Frontal cortex (tissue), 4 donors: ENCODE measurements around the gene SLC7A7. TPM values are rescaled to one million over a fixed set of nuclear protein-coding genes. Genes with fewer than 3 reads are reported as not detected.
A peak's percentile ranks its signal among the peaks of the same experiment; 100 is the strongest.
"Not testable (repeated sequence)": the region's sequence is repeated elsewhere in the genome, so short reads cannot be mapped to it uniquely, and the experiment has no call there.

ENCODE experiments used
- DNase-seq, 2 donors: peaks; one replicate each; pipeline ENCODE4 v3.0.0; 2012; ENCODE audit warnings: low spot score in 2 of 2
- FAIRE-seq: peaks from 2 replicates; lab custom pipeline; 2012; peaks lifted over from hg19 to GRCh38; lab: Jason Lieb, UNC
- total RNA-seq: library from RNA; depleted of rRNA; stranded (reverse); fragments of >200 nt; gene quantifications from one replicate; pipeline ENCODE4 v1.2.3, GENCODE V29; 2014
- donor health status: control.
- donor health status: control.
- donor health status: control.

Gene SLC7A7
- total RNA-seq = 2.0 TPM

DNA sequence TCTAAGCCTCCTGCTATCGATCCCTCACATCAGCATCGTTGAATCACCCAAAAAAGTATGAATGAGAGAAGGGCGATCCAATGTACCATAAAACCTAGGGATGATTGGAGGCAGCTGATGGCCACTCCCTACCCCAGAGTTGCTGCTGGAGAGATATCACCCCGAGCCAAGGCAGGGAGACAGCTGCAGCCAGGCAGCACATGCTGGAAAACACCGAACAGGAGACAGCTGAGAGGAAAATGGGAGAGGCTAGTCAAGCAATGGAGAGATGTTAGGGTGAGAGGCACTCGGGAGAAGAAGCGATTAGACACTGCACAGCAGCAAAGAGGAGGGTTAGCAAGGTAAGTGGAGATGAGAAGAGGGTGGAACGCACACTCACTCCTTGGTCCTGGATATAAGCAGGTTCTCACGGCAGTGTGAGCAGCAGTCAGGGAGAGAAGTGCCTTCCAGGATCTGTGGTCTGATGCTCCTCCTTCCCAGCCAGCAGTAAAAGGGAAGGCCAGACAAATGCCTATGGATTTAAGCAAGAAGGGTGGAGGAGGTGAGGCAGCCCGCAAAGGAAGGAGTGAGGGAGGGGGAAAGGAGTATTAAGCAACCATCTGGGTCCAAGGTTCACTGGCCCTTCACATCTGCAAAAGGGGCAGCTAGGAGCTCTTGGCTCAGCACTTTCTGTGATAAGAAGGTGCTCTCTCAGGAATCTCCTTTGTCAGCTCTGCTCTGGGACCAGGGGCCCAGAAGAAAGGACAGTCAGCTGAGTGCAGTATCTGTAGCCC lies at the start of gene SLC7A7:
Gene SLC7A7 (minus strand): TSS at position 495 of the 773 bp plus-strand sequence. CDS start 2,037 bp downstream, outside the sequence.
- FAIRE-seq (no peak), DNase-seq (no peak)

DNA sequence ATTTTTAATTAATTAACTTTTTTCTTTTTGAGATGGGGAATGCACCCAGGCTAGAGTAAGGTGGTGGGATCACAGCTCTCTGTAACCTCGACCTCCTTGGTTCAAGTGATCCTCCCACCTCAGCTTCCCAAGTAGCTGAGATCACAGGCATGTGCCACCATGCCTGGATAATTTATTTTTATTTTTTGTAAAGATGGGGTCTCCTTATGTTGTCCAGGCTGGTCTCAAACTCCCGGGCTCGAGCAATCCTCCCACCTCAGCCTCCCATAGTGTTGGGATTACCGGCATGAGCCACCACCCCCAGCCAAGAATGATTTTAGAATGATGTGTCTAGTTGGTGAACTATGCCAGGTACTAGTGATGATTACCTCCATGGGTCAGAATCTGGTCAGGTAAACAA lies 49.7 kb upstream of the SLC7A7 start:
- FAIRE-seq = no peak
- no peak for DNase-seq

DNA sequence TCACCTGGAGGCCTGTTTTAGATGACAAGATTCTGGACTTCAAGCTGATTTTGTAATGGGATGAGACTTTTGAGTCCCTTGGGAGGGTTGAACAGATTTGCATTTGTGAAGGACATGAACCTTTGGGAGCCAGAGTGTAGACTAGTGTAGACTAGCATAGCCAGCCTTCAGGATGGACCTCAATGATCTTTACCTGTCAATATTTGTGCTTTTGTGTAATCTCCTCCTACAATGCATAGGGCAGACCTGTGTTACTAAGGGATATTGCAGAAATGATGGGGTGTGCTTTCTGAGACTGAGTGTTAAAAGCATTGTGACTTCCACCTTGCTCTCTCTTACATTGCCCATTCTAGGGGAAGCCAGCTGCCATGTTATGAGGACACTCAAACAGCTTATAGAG lies 46.4 kb upstream of the SLC7A7 start:
- FAIRE-seq = no peak
- DNase-seq = no peak

DNA sequence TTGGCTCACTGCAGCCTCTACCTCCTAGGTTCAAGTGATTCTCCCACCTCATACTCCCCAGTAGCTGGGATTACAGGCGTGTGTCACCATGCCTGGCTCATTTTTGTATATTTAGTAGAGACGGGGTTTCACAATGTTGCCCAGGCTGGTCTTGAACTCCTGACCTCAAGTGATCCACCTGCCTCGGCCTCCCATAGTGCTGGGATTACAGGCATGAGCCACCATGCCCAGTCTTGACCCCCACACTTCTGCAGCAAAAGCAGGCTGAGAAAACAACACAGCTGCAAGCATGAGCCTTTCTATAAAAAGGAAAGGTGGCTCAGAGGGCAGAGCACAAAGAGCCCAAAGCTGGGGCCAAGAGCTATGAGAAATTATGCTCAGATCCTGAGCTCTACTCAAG lies 45.1 kb upstream of the SLC7A7 start:
- DNase-seq, FAIRE-seq: not testable (repeated sequence)

DNA sequence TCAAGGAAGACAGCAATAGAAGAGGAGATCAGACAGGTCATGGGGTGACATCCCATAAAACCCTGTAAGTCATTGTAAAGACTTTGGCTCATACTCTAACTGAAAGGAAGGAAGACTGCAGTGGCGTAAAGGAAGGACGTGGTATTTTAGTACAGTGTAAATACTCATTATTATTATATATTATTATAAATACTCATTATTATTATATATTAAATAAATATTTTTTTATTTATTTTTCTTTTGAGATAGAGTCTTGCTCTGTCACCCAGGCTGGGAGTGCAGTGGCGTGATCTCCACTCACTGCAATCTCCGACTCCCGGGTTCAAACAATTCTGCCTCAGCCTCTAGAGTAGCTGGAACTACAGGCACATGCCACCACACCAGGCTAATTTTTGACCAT lies 41.2 kb upstream of the SLC7A7 start:
- DNase-seq (no peak), FAIRE-seq (no peak)

DNA sequence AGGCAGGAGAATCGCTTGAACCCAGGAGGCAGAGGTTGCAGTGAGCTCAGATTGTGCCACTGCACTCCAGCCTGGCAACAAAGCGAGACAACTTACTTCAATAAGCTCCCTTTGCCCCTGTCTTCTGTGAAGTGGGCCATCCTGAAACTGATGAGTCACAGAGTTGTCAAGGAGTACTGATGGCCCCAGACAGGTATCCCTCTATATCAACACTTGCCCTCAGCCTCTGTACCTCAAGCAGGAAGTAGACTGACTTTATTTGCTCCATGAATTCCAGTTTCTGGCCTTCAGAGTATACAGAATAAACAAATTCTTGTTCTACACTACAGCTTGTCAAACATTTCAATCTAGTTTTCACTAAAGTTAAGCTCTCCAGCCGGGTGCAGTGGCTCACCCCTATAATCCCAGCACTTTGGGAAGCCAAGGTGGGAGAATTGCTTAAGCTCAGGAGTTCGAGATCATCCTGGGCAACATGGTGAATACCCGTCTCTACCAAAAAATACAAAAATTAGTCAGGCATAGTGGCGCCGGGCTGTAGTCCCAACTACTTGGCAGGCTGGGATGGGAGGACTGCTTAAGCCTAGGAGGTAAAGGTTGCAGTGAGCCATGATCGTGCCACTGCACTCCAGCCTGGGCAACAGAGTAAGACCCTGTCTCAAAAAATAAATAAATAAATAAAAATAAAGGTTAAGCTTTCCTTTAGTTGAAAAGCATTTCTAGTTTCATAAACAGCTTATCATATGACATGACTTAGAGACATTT lies 39.9 kb upstream of the SLC7A7 start:
- FAIRE-seq (no peak), DNase-seq (no peak)

DNA sequence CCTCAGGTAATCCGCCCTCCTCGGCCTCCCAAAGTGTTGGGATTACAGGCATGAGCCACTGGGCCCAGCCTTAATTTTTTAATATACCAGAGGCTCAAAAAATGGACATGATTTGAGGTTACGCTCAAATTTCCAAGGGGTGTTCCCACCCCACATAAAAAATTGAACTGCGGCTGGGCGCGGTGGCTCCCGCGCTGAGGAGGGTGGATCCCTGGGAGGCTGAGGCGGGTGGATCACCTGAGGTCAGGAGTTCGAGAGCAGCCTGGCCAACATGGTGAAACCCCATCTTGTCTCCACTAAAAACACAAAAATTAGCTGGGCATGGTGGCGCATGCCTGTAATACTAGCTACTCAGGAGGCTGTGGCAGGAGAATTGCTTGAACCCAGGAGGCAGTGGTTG lies 39.1 kb upstream of the SLC7A7 start:
- DNase-seq, FAIRE-seq: not testable (repeated sequence)

DNA sequence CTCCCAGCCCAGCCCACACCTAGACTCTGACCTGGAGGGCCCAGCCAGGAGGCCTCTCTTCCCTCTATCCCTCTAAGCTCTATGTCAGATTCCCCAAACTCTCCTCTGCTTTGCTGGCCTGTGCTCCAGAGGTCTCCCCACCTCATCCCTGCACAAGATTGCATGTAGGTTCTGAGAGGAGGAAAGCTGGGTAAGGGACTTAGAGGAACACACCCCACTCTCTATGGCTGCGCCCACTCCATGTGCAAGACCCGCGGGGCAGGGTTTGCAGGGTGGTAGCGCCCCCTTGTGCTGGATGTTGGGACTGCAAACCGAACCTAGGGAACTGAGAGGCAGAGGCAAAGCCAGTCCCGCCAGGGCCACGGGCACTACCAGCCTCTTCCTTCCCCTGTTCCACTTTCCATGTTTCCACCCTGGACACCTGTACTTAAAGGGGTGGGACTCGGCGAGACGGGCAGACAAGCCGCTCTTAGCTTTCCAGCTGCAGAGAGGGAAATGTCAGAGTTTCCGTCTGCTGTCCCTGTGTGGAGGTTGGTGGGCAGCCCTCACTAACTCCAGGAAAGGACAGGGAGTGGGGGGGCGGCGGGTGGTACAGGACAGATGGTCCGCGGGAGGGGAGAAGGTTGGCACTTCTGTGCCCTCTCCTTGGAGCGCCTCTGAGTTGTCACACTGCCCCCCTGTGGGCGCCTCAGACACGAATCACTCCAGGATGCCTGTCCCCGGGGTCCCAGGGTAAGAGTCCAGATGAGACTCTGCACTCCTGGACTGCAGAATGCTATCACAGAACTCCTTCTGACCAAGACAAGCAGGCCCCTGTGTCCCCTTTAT lies 37.9 kb upstream of the SLC7A7 start:
- FAIRE-seq = no peak
- peak; percentile 68 to 73 for DNase-seq

DNA sequence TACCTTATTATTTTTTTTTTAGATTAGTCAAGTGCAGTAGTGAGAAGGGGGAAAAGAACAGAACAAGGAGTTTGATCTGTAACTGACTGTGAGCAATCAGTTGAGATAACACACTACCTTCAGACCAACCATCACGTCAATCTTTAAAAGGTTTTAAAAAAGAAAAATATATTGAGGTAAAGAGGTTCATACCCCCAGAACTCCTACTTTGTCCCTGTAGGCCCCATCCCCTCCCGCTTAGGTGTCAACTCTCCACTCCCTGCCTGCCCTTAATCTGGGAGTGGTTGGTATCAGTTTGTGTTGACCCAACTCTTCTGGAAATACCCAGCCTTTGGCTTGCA lies 37.3 kb upstream of the SLC7A7 start:
- no peak for FAIRE-seq
- DNase-seq = no peak

DNA sequence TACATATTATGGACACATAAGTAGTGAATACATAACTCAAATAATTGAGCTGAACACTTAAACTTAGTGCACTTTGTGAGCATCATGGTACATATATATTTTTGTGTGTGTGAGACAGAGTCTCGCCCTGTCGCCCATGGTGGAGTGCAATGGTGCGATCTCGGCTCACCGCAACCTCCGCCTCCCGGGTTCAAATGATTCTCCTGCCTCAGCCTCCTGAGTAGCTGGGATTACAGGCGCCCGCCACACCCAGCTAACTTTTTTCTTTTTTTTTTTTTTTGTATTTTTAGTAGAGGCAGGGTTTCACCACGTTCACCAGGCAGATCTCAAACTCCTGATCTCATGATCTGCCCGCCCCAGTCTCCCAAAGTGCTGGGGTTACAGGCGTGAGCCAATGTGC lies 36.9 kb upstream of the SLC7A7 start:
- not testable (repeated sequence) for FAIRE-seq, DNase-seq

DNA sequence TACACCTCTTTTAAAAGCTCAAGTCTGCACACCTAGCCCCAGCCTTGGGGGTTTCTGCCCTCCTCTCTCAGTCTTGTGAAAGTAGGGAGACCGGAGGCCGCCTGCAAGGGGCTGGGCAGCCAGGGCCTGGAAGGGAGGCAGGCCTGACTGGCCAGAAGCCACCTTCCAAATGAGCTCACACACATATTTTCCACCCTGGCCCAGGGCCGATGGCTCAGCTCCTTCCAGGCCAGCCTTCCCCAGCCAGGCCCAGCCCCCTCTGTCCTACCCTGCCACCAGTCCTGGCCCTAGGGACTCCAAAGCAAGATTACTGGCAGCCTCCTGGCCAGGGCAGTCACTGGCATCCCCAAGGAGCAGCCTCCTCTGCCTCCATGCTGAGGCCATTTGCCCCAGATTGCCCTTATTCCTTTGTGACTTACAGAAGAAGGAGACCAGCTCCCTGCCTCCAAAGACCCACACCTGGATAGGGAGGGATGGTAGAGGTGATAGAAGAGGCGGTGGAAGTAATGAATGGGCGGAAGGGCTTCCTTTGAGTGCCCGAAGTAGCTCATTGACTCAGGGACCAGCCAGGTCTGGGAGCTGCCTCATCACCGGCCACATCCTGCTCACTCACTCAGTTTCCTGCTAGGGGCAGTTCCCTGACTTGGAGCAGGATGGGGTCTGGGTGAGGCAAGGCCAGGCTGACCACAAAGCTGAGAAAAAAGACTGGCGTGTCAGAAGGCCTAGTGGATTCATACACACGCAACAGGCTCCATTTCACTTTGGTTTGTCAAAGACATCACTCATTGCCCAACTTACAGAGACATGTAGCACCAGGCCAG lies 35.9 kb upstream of the SLC7A7 start:
- DNase-seq = peak; percentile 32 to 41
- FAIRE-seq = no peak

DNA sequence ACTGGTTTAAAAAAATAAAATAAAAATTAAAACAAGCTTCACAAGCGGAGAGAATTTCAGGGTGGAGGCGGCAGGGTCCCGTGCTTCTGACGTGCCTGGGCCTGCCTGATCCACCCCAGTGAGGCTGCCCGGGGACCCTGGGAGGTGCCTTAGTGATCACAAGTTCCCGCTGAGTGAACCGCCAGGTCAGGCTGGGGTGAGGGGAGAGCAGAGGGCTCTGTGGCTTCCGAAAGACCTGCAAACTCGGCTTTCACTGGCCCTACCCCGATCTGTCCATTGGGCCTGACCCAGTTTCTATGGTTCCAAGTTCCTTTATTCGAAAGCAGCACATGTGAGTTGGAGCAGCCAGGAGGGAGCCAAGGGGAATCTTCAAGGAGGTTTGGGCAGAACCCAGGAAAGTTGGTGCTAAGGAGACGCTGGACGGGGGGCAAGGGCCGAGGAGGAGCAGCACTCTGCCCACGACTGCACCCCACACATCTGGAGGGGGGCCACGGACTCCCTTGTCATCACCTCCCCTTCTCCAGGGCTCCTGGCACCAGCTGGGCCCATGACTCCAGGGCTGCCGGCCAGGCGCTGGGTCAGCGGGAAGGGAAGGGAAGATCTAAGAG lies 34.1 kb upstream of the SLC7A7 start:
- FAIRE-seq (no peak), DNase-seq (peak in 1 of 2 donors; percentile 41)

DNA sequence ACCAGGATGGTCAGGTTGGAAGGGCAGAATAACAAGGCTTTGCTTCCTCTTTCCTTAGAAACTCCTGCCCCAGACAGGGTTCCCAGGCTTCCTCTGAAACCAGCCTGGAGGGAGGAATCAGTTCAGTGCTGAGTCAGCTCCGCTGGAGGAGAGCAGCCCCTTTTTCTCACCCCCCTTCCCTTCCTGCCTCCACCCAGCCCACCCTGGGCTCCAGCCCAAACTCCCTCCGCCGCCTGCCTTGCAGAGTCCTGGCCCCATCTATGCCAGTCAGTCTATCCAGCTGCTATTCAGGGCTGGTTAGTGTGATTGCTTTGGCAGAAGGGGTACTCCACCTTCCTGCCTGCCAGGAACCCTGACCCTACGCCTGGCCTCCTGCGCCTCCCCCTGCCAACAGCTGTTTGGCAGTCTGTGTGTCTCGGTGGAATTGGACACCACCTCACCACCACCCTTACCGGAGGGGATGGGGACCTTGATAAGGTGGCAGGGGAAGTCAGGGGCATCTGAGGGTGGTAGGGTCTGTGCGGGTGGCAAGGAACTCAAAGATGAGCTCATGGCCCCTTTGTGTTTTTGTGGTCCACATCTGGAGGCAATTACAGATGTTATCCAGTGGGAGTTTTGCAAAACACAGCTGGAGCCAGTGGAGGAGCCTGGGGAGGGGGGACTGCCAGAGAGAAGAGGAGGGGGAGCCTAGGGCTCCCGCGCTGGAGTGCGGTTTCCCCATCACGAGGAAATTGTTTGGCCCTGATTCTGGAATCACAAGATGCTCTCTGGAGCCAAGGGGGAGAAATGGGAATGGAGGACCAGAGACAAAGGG lies 33.3 kb upstream of the SLC7A7 start:
- peak in 1 of 2 donors; percentile 41 for DNase-seq
- no peak for FAIRE-seq

DNA sequence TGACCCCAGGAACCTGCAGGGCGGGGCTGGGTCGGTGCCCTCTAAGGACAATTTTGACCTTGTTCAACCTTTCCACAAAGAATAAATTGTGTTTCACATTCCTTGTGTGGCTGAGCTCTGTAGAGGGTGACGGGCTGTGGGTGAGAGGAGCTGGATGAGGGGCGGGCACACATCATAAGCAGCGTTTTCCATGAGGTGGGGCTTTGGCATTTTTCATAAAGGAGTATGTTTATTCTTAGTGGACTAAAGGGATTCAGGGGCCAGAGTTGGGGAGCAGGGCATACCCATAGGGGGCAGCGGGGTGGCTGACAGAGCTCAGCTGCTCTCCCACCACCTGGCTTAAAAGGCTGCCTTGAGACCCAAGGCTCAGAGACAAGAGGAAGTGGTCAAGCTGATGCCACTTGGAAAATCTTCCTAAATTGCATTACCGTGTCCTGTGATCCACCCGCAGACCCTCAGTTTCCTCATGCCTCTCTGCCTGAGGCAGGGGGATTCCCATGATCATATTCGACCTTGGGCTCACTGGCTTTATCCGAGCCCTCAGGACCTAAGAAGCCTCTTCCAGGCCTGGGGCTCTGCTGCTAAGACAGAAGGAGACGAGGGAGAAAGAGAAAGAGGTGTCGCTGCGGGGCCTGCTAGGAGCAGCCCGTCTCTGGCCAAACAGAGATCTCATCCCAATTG lies 32.6 kb upstream of the SLC7A7 start:
- no peak for FAIRE-seq
- DNase-seq = no peak

DNA sequence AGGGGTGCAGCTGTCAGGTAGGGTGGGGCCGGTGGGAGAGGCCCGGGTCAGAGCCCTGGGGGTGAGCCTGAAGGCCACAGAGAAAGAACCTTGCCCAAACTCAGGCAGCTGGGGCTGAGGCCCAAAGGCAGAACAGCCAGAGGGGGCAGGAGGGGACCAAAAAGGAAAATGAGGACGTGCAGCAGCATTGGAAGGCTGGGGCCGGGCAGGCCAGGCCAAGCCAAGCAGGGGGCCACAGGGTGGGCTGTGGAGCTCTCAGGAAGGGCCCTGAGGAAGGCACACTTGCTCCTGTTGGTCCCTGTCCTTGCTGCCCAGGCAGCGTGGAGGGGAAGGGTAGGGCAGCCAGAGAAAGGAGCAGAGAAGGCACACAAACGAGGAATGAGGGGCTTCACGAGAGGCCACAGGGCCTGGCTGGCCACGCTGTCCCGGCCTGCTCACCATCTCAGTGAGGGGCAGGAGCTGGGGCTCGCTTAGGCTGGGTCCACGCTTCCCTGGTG lies 31.6 kb upstream of the SLC7A7 start:
- DNase-seq (no peak), FAIRE-seq (no peak)

DNA sequence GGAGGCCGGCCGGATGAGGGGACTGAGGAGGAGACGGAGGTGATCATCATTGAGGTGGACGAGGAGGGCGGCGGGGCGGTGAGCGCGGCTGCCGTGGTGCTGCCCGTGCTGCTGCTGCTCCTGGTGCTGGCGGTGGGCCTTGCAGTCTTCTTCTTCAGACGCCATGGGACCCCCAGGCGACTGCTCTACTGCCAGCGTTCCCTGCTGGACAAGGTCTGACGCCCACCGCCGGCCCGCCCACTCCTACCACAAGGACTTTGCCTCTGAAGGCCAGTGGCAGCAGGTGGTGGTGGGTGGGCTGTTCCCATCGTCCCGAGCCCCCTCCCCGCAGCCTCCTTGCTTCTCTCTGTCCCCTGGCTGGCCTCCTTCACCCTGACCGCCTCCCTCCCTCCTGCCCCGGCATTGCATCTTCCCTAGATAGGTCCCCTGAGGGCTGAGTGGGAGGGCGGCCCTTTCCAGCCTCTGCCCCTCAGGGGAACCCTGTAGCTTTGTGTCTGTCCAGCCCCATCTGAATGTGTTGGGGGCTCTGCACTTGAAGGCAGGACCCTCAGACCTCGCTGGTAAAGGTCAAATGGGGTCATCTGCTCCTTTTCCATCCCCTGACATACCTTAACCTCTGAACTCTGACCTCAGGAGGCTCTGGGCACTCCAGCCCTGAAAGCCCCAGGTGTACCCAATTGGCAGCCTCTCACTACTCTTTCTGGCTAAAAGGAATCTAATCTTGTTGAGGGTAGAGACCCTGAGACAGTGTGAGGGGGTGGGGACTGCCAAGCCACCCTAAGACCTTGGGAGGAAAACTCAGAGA lies 30.8 kb upstream of the SLC7A7 start:
- DNase-seq (no peak), FAIRE-seq (no peak)

DNA sequence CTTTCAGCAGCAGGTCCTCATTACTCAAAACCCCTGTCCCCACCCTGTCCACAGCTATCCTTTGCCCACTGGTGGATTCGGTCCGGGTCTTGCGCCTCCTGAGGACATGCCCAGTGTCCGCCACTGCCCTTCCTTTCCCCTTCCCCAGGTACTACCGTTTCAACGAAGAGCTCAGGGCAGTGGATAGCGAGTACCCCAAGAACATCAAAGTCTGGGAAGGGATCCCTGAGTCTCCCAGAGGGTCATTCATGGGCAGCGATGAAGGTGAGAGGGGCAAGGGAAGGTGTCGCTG lies 29.8 kb upstream of the SLC7A7 start:
- DNase-seq (no peak), FAIRE-seq (no peak)
